ENCODE data around the gene CDH22.

Gene CDH22

DNA sequence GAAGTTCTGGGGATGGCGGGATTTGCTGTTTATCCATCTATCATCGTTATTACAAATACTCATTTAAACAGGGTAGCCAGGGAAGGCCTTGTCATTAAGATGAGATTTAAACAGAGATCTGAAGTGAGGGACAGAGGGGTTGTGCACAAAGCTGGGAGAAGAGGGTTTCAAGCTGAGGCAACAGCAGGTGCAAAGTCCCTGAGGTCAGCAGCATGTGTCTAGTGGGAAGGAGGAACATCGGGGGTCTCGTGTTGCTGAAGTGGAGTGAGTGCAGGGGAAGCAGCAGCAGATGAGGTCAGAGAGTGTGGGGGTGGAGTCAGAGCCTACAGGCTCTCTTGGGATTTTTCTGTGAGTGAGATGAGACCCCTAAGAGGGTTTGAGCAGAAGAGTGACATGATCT lies 52.0 kb downstream of the CDH22 start:
- TF ChIP-seq SIN3A (IDR thresholded peaks at IDR 0.05; ENCODE audit: borderline replicate concordance, insufficient read depth, low read length) (no peak), POLR2AphosphoS5 (IDR thresholded peaks at IDR 0.05; ENCODE audit: low read depth, low read length) (no peak), FOXP2 (optimal IDR thresholded peaks at IDR 0.05; ENCODE audit: borderline replicate concordance, extremely low read depth, extremely low read length, insufficient read depth) (no peak), TAF1 (IDR thresholded peaks at IDR 0.05; ENCODE audit: borderline replicate concordance, insufficient read depth, low read length) (no peak)
- TF ChIP-seq, protein P1, sequence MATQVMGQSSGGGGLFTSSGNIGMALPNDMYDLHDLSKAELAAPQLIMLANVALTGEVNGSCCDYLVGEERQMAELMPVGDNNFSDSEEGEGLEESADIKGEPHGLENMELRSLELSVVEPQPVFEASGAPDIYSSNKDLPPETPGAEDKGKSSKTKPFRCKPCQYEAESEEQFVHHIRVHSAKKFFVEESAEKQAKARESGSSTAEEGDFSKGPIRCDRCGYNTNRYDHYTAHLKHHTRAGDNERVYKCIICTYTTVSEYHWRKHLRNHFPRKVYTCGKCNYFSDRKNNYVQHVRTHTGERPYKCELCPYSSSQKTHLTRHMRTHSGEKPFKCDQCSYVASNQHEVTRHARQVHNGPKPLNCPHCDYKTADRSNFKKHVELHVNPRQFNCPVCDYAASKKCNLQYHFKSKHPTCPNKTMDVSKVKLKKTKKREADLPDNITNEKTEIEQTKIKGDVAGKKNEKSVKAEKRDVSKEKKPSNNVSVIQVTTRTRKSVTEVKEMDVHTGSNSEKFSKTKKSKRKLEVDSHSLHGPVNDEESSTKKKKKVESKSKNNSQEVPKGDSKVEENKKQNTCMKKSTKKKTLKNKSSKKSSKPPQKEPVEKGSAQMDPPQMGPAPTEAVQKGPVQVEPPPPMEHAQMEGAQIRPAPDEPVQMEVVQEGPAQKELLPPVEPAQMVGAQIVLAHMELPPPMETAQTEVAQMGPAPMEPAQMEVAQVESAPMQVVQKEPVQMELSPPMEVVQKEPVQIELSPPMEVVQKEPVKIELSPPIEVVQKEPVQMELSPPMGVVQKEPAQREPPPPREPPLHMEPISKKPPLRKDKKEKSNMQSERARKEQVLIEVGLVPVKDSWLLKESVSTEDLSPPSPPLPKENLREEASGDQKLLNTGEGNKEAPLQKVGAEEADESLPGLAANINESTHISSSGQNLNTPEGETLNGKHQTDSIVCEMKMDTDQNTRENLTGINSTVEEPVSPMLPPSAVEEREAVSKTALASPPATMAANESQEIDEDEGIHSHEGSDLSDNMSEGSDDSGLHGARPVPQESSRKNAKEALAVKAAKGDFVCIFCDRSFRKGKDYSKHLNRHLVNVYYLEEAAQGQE (IDR thresholded peaks at IDR 0.05; ENCODE audit: insufficient read depth in 1 of 2, low read depth in 2 of 2, low read length in 2 of 2): no peak

DNA sequence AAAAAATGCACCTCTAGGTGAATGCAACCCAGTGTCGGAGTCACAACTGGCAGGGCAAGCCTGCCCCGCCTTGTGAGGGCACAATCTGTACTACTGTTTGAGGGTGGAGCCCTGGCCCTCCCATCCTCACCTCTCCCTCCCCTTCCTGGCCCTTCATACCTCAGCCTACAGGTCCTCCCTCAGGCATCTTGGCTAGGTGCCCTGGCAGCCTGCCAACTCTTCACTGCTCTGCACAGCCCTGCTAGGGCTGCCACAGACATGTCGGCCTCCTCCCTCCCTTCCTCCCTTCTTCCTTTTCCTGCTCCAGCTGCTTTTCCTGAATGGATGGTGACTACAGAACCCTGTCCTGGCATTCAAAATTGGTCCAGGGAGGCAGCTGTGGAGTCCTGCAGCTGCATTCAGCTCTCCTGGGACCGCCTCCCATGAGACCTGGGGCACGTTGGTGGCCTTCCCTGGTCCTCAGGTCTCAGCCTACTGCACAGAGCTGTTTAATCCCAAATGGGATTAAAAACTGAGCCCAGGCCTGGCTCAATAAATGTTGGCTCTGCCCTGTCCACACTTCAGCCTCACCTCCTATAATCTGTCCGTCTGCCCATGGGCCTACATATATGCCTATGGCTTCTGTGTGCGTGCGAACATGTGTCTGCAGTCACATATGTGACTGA lies 52.7 kb downstream of the CDH22 start:
- peak; percentile 60 for TF ChIP-seq FOXP2 (optimal IDR thresholded peaks at IDR 0.05; ENCODE audit: borderline replicate concordance, extremely low read depth, extremely low read length, insufficient read depth)
- TF ChIP-seq POLR2AphosphoS5 (IDR thresholded peaks at IDR 0.05; ENCODE audit: low read depth, low read length): no peak
- TF ChIP-seq, protein P1 (IDR thresholded peaks at IDR 0.05; ENCODE audit: insufficient read depth in 1 of 2, low read depth in 2 of 2, low read length in 2 of 2): no peak
- TF ChIP-seq TAF1 (IDR thresholded peaks at IDR 0.05; ENCODE audit: borderline replicate concordance, insufficient read depth, low read length): no peak
- no peak for TF ChIP-seq SIN3A (IDR thresholded peaks at IDR 0.05; ENCODE audit: borderline replicate concordance, insufficient read depth, low read length)

DNA sequence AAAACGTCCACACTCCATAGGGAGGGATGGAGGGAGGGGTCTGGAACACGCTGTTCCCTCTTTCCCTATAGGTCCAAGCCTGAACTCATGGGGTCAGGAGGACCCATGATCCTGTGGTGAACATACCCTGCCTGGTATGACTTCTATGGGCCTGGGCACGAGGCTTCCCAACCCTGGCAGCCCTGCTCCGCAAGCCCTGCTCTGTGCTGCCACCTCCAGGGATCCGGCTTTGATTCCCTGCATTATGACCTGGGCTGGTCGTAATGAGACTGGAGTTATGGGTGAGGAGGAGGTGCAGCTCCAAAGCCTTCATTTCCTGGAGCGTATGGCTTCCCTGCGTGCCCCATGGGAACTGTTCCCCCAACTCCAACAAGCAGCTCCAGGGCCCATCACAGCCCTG lies 54.9 kb downstream of the CDH22 start:
- TF ChIP-seq, protein P1 (IDR thresholded peaks at IDR 0.05; ENCODE audit: insufficient read depth in 1 of 2, low read depth in 2 of 2, low read length in 2 of 2): no peak
- TF ChIP-seq TAF1 (IDR thresholded peaks at IDR 0.05; ENCODE audit: borderline replicate concordance, insufficient read depth, low read length): no peak
- TF ChIP-seq SIN3A (IDR thresholded peaks at IDR 0.05; ENCODE audit: borderline replicate concordance, insufficient read depth, low read length): no peak

DNA sequence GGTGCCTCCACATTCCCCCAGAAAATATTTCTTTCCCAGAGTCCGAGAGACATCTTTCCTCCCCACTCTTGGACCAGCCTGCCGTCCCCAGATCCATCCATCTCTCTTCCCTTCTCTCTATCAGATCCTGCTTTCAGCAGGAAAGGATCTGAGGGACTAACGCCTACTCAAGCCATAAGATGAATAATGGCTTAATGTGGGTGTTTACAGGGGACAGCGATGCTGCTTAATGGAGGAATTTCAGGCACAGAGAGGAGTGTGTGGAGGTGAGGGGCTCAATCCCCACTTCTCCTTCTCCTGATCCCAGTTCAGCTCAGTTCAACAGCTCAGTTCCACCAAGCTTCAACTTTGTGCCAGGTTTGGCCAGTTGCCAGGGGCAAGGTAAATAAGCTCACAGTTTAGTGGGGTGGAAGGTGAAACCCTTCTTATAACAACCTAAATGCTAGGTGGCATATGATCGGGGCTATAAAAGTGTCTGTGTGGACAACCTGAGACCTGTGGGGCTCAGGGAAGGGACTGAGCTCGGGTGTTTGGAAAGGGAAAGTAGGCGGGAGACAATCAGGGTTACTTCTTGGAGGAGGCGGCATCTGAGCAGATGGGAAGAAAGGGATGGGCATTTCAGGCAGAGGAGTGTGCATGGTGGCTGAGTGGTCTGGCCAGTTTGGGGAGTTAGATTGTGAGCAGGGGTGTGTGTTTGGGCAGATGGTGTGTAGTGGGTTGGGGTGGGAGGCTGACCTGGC lies 55.8 kb downstream of the CDH22 start:
- TF ChIP-seq POLR2AphosphoS5 (IDR thresholded peaks at IDR 0.05; ENCODE audit: low read depth, low read length): no peak
- TF ChIP-seq SIN3A (IDR thresholded peaks at IDR 0.05; ENCODE audit: borderline replicate concordance, insufficient read depth, low read length): no peak
- TF ChIP-seq FOXP2 (optimal IDR thresholded peaks at IDR 0.05; ENCODE audit: borderline replicate concordance, extremely low read depth, extremely low read length, insufficient read depth): no peak

DNA sequence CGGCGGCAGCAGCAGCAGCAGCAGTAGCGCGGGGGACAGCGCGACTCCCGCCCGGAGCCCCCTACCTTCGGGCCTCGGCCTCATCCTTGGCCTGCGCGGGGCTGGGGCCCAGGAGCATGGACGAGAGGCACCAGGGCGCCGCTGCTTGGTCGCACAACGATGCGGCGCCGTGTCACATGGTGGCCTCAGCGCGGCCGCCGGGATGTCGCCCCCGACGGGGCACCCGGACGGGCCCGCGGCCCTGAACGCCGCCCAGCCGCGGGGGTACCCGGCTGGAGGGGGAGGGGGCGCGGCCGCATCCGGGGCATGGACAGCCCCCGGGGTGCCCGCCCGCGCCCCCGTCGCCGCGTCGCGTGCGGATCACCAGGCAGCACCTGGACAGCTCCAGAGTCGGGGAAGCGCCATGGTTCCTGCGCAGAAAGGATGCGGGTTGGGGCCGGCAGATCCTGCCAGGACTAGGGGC lies 57.1 kb downstream of the CDH22 start:
- no peak for TF ChIP-seq TAF1 (IDR thresholded peaks at IDR 0.05; ENCODE audit: borderline replicate concordance, insufficient read depth, low read length)
- no peak for TF ChIP-seq SIN3A (IDR thresholded peaks at IDR 0.05; ENCODE audit: borderline replicate concordance, insufficient read depth, low read length)
- no peak for TF ChIP-seq FOXP2 (optimal IDR thresholded peaks at IDR 0.05; ENCODE audit: borderline replicate concordance, extremely low read depth, extremely low read length, insufficient read depth)
- TF ChIP-seq POLR2AphosphoS5 (IDR thresholded peaks at IDR 0.05; ENCODE audit: low read depth, low read length): no peak
- TF ChIP-seq, protein P1 (IDR thresholded peaks at IDR 0.05; ENCODE audit: insufficient read depth in 1 of 2, low read depth in 2 of 2, low read length in 2 of 2): peak in 1 of 2 experiments; percentile 66; a peak in 1 of 4 replicates
